Measurements from ENCODE around the gene LHX1. TPM values are rescaled to one million over a fixed set of nuclear protein-coding genes. Genes with fewer than 3 reads are reported as not detected.

The LHX1 gene
- total and polyA plus RNA-seq, 4 donors: not detected

DNA sequence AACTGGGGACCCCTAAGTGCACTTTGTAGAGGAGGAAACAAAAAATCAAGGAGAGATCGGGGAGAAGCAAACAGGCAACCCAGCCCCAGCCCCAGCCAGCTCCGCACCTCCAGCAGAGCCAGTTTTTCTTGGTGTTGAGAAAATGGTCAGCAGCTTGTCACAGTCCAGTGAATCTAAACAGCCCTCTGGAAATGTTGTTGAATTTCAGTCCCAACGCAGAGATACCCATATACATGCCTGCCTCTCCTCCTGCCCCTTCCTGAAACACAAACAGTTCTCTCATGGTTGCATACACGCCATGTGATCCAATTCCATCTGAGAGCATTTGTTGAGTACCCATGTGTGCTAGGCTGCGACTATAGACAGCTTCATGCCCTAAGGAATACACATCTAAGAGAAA, 42.4 kb upstream of the LHX1 start:
- Histone ChIP-seq H3K9me3 (ENCODE audit: control insufficient read depth in 4 of 4, insufficient read depth in 3 of 4, low read length in 3 of 4) (peaks cover 0 to 2% (median 0%) of the 10 kb centered on the region in 4 donors), H3K4me1 (ENCODE audit: control insufficient read depth in 5 of 5, insufficient read depth in 5 of 5, low read length in 5 of 5) (no peaks in the 10 kb centered on the region), H3K27ac (ENCODE audit: low read depth in 1 of 2, low read length in 1 of 2) (no peak overlapping the region), H3K36me3 (ENCODE audit: control insufficient read depth in 4 of 4, insufficient read depth in 4 of 4, low read length in 4 of 4) (no peaks in the 10 kb centered on the region), H3K4me3 (no peak overlapping the region), H3K9ac (ENCODE audit: insufficient read depth in 1 of 2, low read length in 2 of 2) (no peak overlapping the region), H3K27me3 (ENCODE audit: control insufficient read depth in 3 of 3, insufficient read depth in 3 of 3, low read length in 2 of 3) (peaks cover 0 to 3% (median 0%) of the 10 kb centered on the region in 3 donors)
- DNase-seq (no peak), ATAC-seq (ENCODE audit: insufficient read depth, low FRiP score) (no peak)
- WGBS, 2 donors: 81 to 90% methylated on average over 5 of the region's 5 CpGs
- TF ChIP-seq, protein P1, sequence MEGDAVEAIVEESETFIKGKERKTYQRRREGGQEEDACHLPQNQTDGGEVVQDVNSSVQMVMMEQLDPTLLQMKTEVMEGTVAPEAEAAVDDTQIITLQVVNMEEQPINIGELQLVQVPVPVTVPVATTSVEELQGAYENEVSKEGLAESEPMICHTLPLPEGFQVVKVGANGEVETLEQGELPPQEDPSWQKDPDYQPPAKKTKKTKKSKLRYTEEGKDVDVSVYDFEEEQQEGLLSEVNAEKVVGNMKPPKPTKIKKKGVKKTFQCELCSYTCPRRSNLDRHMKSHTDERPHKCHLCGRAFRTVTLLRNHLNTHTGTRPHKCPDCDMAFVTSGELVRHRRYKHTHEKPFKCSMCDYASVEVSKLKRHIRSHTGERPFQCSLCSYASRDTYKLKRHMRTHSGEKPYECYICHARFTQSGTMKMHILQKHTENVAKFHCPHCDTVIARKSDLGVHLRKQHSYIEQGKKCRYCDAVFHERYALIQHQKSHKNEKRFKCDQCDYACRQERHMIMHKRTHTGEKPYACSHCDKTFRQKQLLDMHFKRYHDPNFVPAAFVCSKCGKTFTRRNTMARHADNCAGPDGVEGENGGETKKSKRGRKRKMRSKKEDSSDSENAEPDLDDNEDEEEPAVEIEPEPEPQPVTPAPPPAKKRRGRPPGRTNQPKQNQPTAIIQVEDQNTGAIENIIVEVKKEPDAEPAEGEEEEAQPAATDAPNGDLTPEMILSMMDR (IDR thresholded peaks at IDR 0.05; ENCODE audit: control extremely low read depth, extremely low read depth): no peak

DNA sequence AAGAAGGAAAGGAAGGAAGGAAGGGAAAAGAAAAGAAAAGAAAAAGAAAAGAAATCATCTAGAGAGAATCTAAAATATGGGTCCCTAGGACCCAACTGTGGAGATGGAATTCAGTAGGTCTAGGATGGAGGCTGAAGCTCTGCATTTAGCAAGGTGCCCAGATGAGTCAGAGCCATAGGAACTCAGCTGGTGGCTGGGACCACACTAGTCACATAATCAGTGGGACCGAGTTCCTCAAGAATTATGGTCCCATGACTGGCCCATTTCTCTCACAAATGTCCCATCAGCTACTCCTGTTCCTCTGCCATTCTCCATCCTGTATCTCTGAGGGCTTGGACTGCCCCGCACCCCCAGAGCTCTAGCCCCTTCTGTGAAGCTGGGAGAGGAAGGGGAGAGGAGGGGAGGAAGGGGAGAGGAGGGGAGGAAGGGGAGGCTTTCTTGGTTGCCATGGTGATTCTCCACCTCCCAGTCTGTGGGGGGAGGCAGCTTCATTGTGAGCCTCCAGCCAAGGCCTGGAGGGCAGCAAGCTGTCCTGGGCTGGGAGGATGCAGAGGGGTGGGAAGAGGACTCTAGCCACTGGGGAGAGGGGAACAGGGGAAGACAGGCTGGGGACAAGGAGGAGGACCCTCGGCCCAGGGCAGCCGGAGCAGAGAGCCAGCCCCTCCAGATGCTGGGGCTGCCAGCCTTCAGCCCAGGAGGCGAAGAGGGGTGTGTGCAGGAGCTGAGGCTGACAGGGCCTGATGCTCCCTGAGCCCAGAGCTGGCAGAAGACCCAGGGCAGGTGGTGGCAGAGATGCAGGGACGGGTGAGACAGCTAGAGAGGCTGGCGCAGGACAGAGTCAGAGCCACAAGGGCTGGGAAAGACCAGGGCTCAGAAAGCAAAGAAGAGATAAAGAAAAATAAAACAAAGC, 37.8 kb upstream of the LHX1 start:
- Histone ChIP-seq H3K4me1 (ENCODE audit: control insufficient read depth in 5 of 5, insufficient read depth in 5 of 5, low read length in 5 of 5) (no peaks in the 10 kb centered on the region), H3K4me3 (no peak overlapping the region), H3K36me3 (ENCODE audit: control insufficient read depth in 4 of 4, insufficient read depth in 4 of 4, low read length in 4 of 4) (no peaks in the 10 kb centered on the region), H3K9me3 (ENCODE audit: control insufficient read depth in 4 of 4, insufficient read depth in 3 of 4, low read length in 3 of 4) (no peaks in the 10 kb centered on the region), H3K27ac (ENCODE audit: low read depth in 1 of 2, low read length in 1 of 2) (no peak overlapping the region), H3K9ac (ENCODE audit: insufficient read depth in 1 of 2, low read length in 2 of 2) (no peak overlapping the region), H3K27me3 (ENCODE audit: control insufficient read depth in 3 of 3, insufficient read depth in 3 of 3, low read length in 2 of 3) (no peaks in the 10 kb centered on the region)
- TF ChIP-seq, protein P1 (IDR thresholded peaks at IDR 0.05; ENCODE audit: control extremely low read depth, extremely low read depth): no peak
- ATAC-seq (ENCODE audit: insufficient read depth, low FRiP score) (no peak), DNase-seq (no peak)
- WGBS, 2 donors: 63 to 80% methylated on average over 7 of the region's 7 CpGs

DNA sequence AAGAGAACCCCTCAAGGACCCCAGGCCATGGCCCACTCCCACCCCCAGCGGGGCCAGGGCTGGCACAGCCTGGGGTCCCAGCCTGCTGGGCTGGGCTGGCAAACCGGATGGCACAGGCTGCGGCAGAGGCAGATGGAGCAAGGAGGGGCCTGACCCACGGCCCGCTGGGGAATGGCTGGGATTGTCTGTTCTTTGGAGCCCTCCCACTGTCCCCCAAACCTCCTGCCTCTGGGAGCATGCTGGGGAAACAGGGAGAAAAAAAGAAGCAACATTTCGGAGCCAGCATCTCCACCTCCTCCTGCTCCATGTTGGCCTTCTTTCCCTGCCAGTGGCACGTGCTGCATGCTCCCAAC, 37.1 kb upstream of the LHX1 start:
- no peak overlapping the region for H3K27ac ChIP-seq (ENCODE audit: low read depth in 1 of 2, low read length in 1 of 2)
- H3K9ac ChIP-seq (ENCODE audit: insufficient read depth in 1 of 2, low read length in 2 of 2): no peak overlapping the region
- no peaks in the 10 kb centered on the region for H3K27me3 ChIP-seq (ENCODE audit: control insufficient read depth in 3 of 3, insufficient read depth in 3 of 3, low read length in 2 of 3)
- no peak overlapping the region for H3K4me3 ChIP-seq
- H3K4me1 ChIP-seq (ENCODE audit: control insufficient read depth in 5 of 5, insufficient read depth in 5 of 5, low read length in 5 of 5): no peaks in the 10 kb centered on the region
- no peaks in the 10 kb centered on the region for H3K9me3 ChIP-seq (ENCODE audit: control insufficient read depth in 4 of 4, insufficient read depth in 3 of 4, low read length in 3 of 4)
- ATAC-seq (ENCODE audit: insufficient read depth, low FRiP score): no peak
- DNase-seq: no peak
- H3K36me3 ChIP-seq (ENCODE audit: control insufficient read depth in 4 of 4, insufficient read depth in 4 of 4, low read length in 4 of 4): no peaks in the 10 kb centered on the region
- TF ChIP-seq, protein P1 (IDR thresholded peaks at IDR 0.05; ENCODE audit: control extremely low read depth, extremely low read depth): no peak
- 73 to 79% methylated on average over 7 of the region's 7 CpGs for WGBS, 2 donors
